HL-60/S4 (cell line): ENCODE measurements around the gene KIF6.

Experiments used
- in situ Hi-C: fragments of 300-500 bp; cut with MboI; formaldehyde crosslinking; loops from 2 replicates; pipeline ENCODE4 v1.14.3; 2022; ENCODE audit warnings: low sequenced_read_pairs

Gene KIF6

DNA sequence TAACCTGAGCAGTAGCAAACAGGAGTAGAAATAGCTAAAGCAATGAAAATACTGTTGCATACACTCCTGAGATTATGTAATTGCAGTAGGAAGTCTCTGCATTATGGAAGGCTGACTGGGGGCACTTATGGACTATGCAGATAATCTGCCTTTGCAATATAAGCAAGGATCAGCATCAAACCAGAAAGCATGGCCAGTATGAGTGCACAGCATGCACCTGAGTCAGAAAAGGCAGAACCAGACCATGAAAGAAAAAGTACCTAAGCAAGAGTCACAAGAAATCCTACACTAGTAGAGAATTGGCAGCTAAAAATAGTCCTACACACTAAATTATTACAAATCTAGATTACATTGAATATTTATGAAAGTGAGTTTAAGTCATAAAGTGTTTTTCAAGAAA is 164.3 kb downstream of the KIF6 start:
- in situ Hi-C loops = no loop called here

DNA sequence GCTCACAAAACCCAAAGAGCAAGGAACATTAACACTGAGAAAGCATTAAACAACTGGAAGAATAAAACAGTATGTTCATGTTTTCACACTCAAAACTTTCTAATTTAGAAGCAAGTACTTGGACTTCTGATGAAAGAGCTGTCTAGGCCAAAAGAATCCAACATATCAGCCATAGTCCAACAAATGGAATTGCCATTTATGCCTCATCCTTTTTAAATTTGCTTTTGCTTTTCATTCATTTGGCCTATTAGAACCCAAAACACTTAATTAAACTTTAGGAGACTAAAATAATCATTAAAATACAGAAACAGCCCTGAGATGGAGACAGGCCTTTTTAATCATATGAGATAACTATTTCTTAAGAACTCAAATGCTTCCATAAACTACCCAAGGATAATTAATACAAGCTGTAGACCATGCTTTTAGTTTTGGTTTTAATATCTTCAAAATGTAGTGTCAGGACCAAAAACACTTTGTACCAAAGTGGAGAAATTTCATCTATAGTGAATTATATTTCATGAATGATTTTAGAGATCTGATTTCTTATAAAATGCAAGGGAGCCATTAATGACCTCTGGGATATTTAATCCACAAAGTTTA is 166.5 kb downstream of the KIF6 start:
- in situ Hi-C loops = no loop called here

GRCh38 chr6:39558079-39558478 is 167.1 kb downstream of the KIF6 start:
- in situ Hi-C loops = no loop called here

DNA sequence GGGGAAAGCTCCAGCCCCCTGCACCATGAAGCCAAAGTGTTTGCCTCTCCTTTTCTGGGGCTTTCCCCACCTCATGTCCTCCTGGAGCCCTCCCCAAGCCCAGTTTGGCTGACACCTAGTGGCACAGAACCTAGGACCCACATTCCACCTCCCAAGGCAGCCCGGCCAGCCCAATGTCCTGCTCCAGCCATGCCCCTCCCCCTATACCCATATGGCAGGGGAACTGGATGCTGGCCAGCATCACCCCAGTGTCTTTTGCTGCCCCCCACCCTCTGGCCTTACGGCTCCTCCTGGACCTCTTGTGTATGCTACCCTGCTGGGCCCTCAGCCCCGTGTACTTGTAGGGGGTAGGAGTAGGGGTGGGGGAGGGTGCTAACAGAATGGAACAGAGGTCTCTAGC is 170.1 kb downstream of the KIF6 start:
- in situ Hi-C loops = no loop called here

GRCh38 chr6:39553860-39554802 is 171.1 kb downstream of the KIF6 start:
- in situ Hi-C loops = no loop called here

GRCh38 chr6:39553029-39553428 is 172.2 kb downstream of the KIF6 start:
- in situ Hi-C loops = no loop called here

DNA sequence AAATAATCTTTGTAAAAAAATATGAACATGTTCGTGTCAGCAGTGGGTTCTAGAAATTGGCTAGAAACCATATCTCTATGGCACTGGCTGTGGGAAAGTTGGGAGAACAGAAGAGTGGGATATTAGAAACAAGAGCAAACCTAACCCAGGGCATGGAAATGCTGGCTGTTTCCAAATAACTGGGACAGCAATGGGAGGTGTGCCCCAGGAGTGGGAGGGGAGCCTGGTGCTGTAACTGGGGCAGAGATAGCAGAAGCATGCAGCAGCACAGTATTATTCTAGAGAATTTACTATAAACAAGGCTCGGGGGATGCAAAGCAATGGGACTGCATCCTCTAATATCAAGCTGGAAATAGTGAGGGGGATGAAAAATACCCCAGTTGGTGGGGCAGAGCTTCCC is 175.0 kb downstream of the KIF6 start:
- in situ Hi-C loops = no loop called here

DNA sequence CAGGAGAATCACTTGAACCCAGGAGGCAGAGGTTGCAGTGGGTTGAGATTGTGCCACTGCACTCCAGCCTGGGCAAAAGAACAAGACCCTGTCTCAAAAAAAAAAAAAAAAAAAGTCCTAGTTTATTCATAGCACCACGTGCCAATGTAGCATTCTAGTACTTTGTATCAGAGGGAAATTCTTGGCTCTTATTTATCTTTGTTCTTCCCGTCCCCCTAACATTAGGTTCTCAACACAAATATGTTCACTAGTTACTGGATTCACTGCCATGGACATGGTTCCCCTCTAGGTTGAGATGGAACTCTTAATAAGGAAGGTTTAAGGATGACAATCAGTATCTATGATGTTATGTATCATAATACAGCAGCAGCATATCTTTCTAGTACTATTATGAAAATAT is 178.5 kb downstream of the KIF6 start:
- in situ Hi-C loops = no loop called here

- in situ Hi-C loops = no loop called here
Measured at GRCh38 chr6:39543950-39544349, 181.3 kb downstream of the KIF6 start.

- in situ Hi-C loops = no loop called here
Measured at GRCh38 chr6:39543095-39543494, 182.1 kb downstream of the KIF6 start.

DNA sequence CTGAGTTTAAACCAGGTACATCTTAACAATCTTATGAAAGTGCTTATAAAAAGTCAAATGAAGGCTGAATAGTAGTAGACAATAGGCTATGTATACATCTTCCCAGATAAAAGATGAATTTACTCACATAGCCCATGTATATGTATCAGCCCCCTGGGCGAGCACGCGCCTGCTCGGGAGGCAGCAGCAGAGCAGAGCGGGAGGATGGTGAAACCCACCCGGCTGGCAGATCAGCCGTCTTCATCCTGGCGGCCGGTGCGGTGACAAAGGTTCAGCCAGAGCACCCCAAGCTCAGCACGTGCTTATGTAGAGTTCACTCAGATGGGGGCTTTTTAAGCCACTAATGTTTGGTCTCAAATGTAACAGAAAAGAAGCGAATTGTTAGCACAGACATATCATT is 184.8 kb downstream of the KIF6 start:
- in situ Hi-C loops = no loop called here

- in situ Hi-C loops = no loop called here
Measured at GRCh38 chr6:39530201-39530759, 194.9 kb downstream of the KIF6 start.

GRCh38 chr6:39527792-39528564 is 197.2 kb downstream of the KIF6 start:
- in situ Hi-C loops = no loop called here

GRCh38 chr6:39524007-39524406 is 201.2 kb downstream of the KIF6 start:
- in situ Hi-C loops = no loop called here

GRCh38 chr6:39521958-39522357 is 203.2 kb downstream of the KIF6 start:
- in situ Hi-C loops = no loop called here

DNA sequence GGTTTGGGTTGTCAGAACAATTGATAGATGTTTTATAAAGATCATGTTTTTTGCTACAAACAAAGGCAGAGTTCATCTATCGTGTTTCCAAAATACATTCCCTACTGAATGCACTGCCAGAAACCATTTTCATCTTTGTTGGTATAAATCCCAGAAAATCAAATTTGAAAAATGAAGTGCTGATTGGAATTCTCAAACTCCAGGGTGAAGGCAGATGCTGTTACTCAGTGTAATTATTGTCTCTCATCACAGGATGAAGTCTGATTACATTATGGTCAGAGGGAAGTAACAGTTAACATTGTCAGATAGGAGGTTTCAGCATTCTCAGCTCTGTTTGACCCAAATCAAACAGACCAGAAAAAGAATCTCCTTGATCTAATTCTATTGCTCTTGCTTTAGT is 204.3 kb downstream of the KIF6 start:
- in situ Hi-C loops = no loop called here

DNA sequence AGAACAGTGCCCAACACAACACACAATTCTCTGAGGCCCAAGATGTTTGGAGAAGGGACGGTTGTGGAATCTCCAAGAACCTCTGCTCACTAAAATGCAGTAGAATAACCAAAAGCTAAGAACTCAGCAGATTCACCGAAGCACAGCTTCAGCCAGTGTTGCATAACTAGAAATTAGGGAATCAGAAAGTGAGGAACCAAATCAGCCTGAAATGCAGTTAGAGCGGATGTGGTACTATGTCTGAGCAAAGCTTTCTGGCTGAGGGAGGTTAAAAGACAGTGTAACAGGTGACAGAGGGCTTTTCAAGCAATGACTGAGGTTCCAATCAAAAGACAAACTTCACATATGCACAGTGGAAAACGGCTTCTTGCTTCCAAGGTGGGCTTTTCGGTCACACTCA is 204.8 kb downstream of the KIF6 start:
- in situ Hi-C loops = no loop called here

DNA sequence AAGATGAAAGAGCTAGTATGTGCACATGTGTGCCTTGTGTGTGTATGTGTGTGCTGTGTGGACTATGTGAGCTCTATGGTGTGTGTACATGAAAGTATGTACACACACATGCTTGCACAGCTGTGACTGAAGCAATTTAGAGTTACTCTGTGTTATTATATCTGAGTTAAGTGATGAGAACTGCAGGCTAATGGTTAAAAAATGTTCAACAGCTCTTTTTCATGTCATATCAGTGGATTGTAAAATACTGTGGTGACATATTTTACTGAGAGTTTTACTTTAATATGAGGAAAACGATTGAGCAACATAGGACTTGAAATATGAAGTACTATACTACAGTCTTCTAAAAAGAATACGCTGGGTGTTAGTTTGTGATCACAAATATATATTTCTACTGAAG is 207.0 kb downstream of the KIF6 start:
- in situ Hi-C loops = no loop called here

GRCh38 chr6:39517756-39518155 is 207.5 kb downstream of the KIF6 start:
- in situ Hi-C loops = no loop called here

- in situ Hi-C loops = no loop called here
Measured at GRCh38 chr6:39516471-39516870, 208.7 kb downstream of the KIF6 start.

DNA sequence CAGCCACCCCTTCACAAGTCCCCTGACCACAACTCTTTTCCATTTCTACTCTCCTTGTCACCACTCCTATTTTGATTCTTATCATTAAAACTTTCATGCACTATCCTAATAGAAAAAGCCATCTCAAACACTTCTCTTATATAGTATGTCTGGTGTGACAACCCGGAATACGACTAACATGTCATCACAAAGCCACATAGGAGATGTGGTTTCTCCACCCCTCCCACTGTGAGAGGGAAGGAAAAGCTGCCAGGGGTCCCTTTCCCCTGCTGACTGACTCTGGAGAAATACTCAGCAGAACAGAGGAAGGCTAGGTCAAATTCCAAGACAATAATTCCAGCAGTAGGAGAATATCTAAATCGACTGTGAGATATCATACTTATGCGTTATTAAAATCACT is 209.7 kb downstream of the KIF6 start:
- in situ Hi-C loops = no loop called here
